Measurements from ENCODE around the gene TCF7.

Gene TCF7

DNA sequence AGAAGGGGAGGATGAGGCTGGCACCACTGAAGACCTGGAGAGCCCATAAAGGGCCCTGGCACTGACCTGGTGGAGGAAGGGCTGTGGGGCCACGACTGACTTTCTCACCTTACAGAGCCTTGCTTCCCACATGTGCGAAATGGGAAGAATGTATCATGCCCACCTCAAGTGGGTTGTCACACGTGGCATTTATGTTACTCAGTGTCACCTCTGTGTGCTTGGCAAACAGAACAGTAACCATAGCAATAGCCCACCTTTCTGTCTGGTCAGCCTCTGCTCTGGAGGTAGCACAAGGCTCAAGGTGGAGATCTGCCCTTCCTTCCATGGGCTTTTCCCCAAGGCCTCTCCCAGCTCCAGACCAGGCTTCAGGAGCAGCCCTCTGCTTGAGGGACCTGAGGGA lies 16.7 kb downstream of the TCF7 start:
- no peak for DNase-seq (ENCODE audit: low read depth in 3 of 3)

DNA sequence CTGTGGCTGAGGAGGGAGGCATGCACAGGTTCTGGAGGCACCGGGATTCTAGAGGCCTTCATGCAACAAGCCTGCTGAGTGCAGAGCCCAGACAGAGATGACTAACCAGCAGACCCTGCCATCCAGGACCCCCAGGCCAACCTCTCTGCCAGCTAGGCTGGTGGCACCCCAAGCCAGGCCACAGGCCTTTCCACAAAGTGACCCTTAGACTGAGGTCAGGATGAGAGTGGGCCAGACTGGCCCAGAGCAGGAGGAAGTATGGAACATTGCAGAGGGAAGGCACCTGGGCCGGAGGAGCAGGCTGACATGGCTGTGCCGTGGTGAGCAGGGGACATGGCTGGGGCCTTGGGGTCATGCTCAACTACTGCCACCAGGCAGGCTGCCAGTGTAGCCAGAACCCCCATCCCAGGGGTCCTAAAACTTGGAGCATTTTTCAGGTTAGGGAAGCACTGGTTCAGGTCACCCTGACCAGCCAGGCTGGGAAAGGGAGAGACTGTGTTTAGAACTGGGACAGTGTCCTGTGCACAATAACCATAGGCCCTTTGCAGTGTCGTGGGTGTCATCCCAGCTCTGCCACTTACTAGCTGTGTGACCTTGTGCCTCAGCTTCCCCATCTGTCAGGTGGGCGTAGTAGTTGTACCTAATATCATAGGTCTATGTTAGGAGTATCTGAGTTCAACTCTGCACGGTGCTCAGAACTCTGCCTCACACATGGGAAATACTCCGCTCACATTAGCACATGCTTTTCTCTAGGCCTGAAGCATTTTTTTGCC lies 17.3 kb downstream of the TCF7 start:
- DNase-seq (ENCODE audit: low read depth in 3 of 3): no peak

DNA sequence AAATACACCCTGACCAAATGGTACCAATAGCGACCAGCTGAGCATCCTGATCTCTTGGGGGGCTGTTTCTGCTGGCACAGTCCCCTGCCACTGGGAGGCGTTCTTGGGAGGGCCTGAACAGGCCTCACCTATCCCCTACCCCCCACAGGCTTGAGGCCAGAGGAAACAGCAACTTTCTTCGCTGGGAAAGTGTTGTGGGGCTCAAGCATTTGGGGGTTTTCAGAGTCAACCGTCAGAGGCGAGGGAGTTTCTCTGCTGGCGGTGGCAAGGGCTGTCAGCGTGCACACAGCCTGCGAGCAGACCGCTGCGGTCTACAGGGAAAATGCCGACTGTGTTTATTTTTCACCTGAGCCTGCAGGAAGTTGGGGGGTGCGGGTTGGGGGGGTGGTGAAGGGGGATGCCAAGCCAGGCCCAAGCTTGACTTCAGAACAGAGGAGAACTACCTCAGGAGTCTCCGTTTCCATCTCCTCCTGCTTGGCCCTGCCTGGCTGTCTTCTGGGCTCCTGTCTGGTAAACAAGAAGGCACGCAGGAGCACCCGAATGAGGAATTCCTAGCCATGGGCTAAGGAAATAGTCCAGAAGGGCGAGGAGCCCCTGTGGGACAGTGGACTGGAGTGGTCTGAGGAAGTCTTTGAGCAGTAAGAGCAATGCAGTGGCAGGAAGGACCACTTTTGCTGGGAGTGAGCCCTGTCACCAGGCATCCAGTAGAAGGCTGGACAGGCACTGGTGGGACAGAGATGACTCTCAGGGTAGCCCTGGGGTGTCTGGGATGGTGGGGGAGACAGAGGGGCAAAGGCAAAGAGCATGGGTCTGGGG lies 18.1 kb downstream of the TCF7 start:
- DNase-seq (ENCODE audit: low read depth in 3 of 3): peak in 1 of 3 donors; percentile 57

DNA sequence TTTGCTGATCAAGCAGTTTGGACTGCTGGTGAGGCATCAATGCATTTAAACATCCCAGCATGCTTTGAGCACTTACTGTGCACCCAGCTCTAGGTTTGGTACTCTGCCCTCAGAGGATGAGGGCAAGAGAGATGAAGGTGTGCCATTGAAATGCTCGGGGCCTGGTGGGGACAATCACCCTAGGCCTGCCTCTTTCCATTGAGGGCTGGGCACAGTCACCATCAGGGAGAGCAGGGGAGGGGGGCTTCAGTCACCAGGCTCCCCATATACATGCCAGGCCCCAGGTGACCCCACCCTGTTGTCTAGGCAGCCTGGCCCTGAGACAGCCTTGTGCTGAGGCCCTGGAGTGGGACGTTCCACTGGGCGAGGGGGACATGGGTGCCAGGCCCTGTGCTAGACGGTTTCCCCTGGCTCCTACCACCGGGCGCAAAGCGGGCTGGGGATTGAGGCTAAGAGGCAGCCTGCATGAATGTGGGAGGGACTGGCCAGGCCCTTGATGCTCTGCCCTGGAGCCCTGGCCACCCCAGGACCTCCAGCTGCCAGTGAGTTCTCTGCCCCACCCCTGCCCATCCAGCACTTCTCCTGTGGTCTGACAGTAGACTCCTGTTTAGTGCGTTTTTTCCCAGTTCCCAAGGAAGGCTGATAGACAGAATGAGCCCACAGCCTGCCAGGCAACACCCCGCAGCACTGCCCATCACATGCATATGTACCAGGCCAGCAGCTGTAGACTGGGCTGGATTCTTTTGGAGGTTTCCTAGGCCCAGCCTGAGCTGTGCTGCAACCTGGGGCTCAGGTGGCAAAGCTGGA lies 18.9 kb downstream of the TCF7 start:
- DNase-seq (ENCODE audit: low read depth in 3 of 3): no peak

DNA sequence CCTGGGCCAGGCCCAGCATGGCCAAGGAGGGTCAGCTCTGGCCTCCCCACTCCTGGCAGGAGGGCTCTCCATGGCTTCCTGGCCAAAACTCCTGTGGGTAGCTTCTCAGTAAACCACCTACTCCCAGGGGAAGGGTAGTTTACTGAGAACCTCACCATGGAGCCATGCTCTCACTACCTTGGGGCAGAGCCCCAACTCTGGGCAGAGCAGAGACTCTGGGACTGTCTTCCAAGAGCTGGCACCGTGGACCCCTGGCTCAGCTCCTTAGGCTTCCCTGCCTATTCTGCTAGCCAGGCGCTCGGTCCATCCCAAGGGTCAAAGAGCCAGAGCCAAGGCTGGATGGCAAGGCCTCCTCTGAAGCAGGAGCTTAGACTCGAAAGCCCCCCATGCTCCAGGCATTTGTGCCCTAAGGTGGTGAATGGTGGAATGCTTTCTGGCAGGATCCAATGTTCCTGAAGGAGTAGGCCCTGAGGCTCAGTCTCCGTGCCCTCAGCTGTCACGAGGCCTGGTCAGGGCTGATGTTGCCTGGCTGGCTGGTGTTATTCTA lies 19.6 kb downstream of the TCF7 start:
- DNase-seq (ENCODE audit: low read depth in 3 of 3): no peak

DNA sequence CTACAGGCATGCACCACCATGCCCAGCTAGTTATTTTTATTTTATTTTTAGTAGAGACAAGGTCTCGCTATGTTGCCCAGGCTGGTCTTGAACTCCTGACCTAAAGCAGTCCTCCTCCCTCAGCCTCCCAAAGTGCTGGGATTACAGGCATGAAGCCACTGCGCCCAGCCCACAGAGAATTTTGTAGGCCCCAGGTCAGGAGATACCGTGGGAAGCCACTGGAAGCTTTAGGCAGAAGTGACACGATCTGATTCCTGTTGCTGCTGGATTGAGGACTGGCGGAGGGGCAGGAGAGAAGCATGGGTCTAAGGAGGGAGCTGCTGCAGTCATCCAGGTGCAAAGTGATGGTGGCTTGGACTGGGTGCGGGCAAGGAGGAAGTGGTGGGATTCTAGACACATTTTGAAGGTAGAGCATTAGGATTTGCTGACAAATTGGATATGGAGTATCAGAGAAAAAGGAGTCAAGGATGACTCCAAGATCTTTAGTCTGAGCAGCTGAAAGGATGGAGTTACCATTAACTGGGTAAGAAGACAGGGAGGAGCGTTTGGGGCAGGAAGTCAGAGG lies 20.7 kb downstream of the TCF7 start:
- DNase-seq (ENCODE audit: low read depth in 3 of 3): no peak

DNA sequence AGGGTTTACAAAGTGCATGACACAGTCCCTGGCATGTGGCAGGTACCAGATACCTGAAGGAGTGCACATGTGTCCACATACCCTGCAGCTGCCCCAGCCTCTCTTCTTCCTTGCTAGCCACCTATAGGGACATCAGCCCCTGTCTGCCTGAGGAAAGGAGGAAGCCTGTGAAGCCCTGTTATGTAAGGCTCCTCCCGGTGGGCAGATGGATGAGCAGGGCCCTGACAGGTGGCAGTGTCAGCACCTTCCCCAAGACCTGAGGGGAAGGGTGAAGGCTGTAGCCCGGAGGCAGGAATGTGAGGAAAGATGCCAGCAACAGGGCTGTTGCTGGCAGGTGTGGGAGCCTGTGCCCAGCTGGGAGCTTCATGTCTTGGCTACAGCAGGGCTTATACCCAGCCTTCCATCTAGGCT lies 21.7 kb downstream of the TCF7 start:
- no peak for DNase-seq (ENCODE audit: low read depth in 3 of 3)

DNA sequence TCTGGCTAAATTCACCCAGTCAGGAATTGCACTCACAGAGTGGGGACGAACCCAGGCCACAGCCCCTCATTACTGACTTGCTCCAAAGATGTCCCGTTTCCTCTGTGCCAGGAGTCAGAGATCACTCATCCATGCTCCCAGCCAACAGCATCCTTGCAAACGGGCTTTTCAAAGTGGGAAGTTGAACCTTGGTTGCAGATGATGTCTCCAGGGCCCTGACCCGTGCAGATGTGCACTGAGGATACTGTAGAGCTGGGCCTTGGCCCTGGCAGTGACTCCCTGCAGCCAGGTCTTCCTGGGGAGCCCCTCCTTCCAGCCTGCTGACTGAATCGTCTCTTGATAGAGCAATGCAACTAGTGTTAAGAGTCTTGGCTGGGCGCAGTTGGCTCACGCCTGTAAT lies 22.3 kb downstream of the TCF7 start:
- no peak for DNase-seq (ENCODE audit: low read depth in 3 of 3)

DNA sequence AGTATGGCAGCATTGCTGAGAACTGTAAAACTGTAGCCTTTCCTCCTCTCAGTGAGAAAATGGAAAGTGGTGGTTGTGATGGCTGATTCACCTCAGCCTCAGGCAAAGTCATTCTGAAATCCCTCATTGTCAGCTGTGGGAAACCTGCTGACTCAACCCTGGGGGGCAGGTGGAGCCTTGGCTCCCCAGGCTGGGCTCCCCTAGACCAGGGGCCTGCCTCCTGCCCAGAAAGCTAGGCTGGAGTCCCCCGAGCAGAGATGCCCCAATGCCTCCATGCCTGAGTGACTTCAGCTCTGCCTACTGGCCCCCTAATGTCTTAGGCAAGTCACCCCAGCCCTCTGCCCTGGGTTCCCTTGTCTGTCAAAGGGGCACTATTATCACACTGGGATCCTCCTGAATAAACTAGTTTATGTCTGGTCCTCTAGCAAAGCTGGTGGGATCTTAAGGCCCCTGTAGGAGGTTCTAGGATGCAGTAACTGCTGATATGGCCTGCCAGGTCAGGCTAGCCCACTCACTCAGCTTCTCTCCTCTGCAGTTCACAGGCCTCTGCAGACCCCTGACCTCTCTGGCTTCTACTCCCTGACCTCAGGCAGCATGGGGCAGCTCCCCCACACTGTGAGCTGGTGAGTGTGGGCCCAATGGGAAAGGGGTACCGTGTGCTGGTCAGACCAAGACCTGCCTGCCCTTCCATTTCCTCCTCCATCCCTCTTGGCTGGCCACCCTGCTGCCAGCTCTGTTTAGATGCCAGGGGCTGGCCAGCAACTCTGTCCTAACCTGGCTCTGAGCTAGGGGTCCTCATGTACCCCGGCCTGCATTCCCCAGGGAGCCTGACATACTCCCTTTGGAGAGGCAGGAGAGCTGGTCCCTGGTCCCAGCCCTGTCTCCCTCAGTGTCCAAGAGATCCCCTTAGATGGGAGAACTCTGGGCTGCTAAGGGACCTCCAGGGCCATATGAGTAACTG lies 24.2 kb downstream of the TCF7 start:
- peak; percentile 53 to 66 (median 56) for DNase-seq (ENCODE audit: low read depth in 3 of 3)

DNA sequence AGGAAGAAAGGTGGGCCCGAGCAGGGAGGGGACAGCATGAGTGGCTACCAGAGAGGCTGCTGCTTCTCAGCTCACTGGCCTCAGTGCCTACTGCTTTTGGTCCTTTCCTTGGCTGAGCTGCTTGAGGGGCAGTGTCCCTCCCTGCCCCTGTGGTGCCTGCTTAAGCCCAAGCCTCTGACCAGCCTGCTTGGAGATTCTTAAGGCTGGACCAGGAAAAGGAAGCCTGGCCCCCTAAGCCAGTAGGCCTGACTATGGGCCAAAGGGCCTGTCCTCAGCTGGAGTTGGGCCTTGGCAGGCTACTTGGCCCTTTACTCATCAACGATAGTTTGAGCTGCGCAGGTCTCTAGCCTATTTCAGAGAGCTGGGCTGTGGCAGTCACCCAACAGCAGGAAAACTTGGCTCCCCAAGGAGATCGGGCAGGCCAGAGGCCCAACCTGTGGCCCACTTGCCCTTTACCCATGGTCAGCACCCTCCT lies 24.9 kb downstream of the TCF7 start:
- DNase-seq (ENCODE audit: low read depth in 3 of 3): no peak

DNA sequence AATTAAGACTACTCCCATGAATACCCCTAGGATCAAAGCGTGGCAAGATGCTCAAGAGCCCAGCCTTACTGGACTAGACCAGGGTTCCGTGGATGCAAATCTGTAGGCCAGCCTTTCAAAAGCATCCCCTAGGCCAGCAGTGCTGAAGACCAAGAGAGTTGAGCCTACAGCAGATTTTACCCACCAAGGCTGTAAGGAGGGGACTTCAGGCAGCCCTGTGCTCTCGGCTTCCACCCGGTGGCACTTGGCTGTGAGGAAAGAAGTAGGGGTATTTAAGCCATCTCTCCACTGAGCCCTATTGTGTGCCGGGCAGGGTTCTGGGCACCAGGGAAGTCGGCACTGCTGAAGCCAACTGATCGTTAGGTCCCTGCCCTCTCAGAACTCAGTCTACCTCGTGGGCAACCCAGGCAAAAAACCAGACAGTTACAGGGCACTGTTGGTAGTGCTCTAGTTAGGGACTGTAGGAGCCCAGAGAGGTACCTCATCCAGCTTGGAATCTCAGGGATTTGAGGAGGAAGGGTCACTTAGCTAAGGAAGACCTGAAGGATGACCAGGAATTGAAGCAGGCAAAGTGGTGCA lies 25.5 kb downstream of the TCF7 start:
- DNase-seq (ENCODE audit: low read depth in 3 of 3): no peak

DNA sequence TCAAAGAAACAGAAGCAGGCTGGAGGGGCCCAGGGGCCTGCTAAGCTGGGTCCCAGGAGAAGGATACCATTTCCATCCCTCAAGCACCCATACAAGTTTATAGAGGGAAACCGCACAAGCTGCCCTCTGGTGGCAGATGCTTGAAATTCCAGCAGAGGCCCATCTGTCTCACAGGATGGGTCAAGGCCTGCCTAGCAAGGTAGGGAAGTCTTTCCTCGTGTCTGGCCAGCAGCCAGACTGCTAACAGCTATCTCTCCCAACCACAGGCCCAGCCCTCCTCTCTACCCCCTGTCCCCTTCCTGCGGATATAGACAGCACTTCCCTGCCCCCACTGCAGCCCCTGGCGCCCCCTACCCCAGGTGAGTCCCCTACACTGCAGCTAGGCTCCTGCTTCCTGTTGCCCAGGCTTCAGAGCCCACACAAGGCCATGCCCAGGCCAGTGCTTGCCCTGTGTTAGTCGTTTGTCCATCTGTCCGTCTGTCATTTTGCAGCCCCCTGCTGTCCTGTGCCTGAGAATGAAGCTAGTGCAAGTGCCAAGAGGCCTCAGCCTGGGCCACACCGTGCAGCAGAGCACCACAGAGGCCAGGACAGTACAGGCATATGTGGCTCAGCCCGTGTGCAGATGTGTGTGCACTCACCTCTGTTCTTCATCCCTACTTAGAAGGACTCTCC lies 26.2 kb downstream of the TCF7 start:
- peak in 1 of 3 donors; percentile 49 for DNase-seq (ENCODE audit: low read depth in 3 of 3)

DNA sequence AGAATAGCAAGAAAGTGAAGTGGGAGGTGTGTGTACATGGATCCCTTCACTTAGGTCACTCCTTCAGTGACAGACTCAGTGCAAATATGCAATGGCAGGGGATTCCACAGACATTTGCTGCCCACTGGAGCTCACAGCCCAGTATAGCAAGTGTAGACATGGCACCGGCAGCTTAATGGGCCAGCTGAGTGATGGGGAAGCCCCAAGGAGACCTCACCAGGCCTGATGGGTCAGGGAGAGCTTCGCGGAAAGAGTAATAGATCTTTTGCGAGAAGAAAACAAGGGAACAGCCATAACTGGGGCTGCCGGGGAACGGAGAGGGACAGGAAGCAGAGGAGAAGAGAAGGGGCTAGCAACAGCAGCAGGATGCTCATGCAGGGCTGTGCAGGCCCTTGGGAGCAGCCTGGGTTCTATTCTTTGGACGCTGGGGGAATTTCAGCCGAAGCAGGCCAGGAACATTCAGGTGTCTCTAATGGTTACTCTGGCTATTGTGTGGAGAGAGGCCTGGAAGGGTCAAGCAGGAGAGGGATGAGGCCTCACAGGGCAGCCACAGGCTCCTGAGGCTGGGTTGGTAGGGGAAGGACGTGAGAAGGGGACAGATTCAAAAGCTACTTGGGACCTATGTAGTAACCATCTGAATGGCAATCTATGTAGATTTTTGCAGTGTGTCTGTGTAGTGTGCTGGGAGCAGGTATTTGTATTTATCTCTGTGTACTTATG lies 27.0 kb downstream of the TCF7 start:
- DNase-seq (ENCODE audit: low read depth in 3 of 3): no peak

DNA sequence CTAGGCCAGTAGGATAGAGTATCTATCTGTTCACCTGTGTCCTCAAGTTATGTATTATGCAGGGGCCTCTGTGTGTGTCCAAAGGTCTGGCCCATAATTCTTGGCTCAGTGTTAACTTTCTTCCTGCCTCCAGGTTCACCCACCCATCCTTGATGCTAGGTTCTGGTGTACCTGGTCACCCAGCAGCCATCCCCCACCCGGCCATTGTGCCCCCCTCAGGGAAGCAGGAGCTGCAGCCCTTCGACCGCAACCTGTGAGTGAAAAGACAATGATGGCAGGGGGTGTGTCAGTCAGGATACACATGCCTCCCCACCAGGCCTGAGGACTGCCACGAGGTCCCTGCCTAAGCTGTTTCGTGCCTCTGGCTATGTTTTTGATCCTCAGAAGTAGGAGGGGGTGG lies 27.6 kb downstream of the TCF7 start:
- DNase-seq (ENCODE audit: low read depth in 3 of 3): no peak

DNA sequence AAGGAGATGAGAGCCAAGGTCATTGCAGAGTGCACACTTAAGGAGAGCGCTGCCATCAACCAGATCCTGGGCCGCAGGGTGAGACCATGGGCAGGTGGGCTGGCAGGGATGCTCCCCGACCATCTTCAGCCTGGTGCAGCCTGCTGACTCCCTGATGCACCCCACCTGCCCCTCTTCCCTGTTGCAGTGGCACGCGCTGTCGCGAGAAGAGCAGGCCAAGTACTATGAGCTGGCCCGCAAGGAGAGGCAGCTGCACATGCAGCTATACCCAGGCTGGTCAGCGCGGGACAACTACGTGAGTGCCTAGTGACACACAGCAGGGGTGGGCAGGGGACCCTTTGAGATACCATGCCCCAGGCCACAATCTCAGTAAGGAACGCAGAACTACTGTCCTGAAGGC lies 28.3 kb downstream of the TCF7 start:
- DNase-seq (ENCODE audit: low read depth in 3 of 3): no peak

DNA sequence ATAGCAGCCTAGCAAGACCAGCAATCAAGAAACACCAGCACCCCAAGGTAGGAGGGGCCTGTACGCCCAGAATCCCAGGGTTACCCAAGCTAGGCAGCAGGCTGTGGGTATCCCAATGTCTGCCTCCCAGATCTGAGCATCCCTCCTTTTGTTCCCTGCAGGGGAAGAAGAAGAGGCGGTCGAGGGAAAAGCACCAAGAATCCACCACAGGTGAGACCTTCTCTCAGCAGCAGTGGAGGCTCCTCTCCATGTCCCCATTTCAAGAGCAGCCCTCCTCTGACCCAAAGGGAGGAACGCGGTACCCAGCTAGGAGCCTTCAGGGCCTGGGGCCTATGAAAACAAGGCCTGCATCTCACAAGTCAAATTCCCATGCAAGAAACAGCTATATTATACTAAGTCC lies 28.9 kb downstream of the TCF7 start:
- DNase-seq (ENCODE audit: low read depth in 3 of 3): no peak

DNA sequence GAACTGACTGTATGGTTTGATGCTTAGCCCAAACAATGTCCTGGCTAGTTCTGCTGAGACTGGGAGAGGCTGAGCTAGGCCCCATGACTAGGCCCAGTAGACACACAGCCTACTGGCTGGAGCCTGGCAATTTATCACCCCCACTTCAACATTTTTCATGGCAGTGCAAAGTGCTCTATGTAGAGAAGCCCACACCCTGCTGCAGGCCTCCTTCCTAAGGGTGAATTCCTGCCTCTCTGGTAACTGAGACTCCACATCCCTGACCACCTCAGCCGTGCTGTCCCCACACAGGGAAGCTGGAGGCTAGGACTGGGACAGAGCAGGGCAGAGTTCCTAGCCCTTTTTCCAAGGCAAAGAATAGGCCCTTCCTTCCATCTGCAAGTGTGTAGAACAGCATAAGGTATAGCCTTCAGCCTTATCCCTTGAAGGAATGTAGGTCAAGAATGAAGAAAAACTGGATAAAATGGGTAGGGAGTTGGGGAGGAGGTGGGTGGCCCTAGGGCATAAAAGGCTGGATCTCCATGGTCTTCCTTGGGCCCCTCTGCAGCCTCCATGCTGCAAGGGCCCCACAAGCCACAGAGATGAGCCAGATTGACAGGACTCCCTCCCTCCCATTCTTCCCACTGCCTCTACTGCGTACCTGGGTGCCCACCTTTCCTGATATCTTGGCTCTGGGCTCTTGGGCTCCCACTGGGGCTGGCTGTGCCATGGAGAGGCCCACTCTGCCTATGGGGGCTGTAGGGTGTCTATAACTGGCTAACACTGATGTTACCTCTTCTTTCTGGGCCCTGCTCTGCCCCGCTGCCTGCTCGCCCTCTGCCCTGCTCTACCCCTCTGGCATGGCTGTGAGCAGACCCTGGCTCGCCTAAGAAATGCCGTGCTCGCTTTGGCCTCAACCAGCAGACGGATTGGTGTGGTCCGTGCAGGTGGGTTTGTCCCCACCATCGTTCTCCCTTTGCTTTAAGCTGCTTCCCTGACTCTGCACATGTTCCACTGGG lies 29.8 kb downstream of the TCF7 start:
- no peak for DNase-seq (ENCODE audit: low read depth in 3 of 3)

Data from stimulated activated CD4-positive, alpha-beta T cell treated with anti-CD3 and anti-CD28 coated beads, TNF-alpha, amount 100 ng/mL, for 48 hours (primary cell).